Glomerular endothelial cell (primary cell): Measurements from ENCODE around the gene PACRG. TPM values are rescaled to one million over a fixed set of nuclear protein-coding genes. Genes with fewer than 3 reads are reported as not detected.
"Not testable (repeated sequence)": the region's sequence is repeated elsewhere in the genome, so short reads cannot be mapped to it uniquely, and the experiment has no call there.

Experiments
- DNase-seq: peaks from one replicate; pipeline ENCODE4 v3.0.0-alpha.2; 2011; ENCODE audit warnings: low read depth, low spot score; ENCODE audit errors: extremely low read depth
- total RNA-seq: library from RNA; depleted of rRNA; stranded (reverse); fragments of >200 nt; gene quantifications from 2 replicates; pipeline ENCODE4 v1.2.3, GENCODE V29; 2015

The PACRG gene
- total RNA-seq = 0.23 TPM in 1 of 2 replicates, not detected in the other

GRCh38 chr6:162727322-162728182 lies at the start of gene PACRG, which contains the start of gene PRKN:
TSS of gene PACRG (plus strand) at chr6:162727974.
TSS of gene PRKN (minus strand) at chr6:162727766.
- peak; percentile 68 for DNase-seq

- not testable (repeated sequence) for DNase-seq
Measured at GRCh38 chr6:162678896-162679295, 48.9 kb upstream of the PACRG start.

GRCh38 chr6:162679681-162680080 lies 48.1 kb upstream of the PACRG start:
- no peak for DNase-seq

DNA sequence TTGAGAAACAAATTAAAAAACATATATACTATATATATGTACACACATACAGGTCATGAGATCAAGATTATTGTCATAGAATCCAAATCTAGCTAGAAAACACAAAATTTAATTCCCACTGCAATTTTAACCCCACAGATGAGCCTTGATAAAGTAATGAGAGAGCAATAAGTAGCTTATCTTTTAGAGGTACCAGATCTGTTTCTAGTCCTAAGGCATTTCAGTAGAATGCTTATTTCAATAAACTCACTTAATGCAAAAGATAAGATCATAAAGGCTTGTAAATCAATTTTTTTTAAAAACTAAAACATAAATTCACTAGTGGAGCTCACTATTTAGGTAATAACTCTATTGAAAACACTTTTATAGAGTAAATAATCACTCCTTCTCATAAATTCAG lies 47.4 kb upstream of the PACRG start:
- DNase-seq = no peak

- no peak for DNase-seq
Measured at GRCh38 chr6:162680871-162681270, 46.9 kb upstream of the PACRG start.

DNA sequence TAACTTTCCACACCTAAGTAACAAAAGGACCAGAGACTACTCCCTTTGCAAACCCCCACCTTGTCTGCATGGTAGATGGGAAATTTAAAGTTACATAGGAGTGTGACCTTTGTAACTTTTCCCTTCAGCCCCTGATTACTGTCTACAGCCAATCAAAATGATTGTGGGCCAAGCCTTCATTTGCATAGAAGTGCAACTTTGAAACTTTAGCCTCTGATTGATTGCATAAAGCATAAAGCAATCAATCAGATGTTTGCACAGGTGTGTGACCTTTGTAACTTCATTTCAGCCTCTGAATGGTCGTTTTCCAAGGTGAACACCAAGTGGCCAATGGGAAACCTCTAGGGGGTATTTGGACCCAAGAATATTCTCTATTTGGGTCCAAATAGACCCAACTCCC lies 46.3 kb upstream of the PACRG start:
- no peak for DNase-seq

DNA sequence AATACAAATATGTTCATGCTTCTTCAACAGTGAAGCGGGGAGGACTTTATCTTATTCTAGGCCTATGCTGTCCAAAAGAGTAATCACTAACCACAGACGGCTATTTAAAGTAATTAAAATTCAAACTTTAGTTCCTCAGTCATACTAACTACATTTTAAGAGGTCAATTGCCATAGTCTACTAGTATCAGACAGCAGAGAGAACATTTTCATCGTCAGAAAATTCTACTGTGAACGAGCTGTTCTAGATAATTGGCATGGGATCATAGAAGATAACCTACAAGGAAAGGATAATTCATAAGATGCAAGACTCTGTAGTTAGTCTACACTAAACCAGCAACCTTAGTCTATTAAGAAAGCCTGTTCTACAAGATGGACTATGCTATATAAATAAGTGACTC lies 44.6 kb upstream of the PACRG start:
- DNase-seq = no peak

- DNase-seq = no peak
Measured at GRCh38 chr6:162684052-162684451, 43.7 kb upstream of the PACRG start.

GRCh38 chr6:162684961-162685360 lies 42.8 kb upstream of the PACRG start:
- no peak for DNase-seq

GRCh38 chr6:162685586-162685985 lies 42.2 kb upstream of the PACRG start:
- DNase-seq = no peak

GRCh38 chr6:162688751-162689345 lies 38.9 kb upstream of the PACRG start:
- DNase-seq = no peak

- DNase-seq = no peak
Measured at GRCh38 chr6:162690158-162690557, 37.6 kb upstream of the PACRG start.

DNA sequence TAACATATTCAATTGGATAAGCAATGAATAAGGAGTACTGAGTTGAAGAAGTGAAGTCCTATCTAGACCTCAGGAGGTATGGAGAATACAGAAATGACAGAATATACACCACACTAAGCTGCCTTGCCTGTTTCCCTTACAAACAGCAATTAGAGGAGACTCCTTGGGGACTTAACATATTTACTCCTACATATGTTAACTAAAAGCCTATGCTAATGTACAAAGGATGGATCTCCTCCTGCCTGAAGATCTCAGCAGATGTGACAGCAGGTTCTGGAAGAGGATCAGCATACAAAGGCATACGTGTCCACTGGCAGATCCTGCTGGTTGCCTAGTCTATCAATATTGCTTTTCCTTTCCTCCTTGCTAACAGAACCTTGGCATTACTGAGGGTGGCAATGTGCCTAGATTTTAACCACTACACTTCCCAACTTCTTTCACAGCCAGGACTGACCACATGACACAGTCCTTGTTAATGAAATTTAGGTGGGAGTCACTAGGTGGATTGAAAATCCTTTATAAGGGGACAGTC lies 29.8 kb upstream of the PACRG start:
- no peak for DNase-seq

- no peak for DNase-seq
Measured at GRCh38 chr6:162698440-162698839, 29.3 kb upstream of the PACRG start.

- no peak for DNase-seq
Measured at GRCh38 chr6:162699961-162700360, 27.8 kb upstream of the PACRG start.

DNA sequence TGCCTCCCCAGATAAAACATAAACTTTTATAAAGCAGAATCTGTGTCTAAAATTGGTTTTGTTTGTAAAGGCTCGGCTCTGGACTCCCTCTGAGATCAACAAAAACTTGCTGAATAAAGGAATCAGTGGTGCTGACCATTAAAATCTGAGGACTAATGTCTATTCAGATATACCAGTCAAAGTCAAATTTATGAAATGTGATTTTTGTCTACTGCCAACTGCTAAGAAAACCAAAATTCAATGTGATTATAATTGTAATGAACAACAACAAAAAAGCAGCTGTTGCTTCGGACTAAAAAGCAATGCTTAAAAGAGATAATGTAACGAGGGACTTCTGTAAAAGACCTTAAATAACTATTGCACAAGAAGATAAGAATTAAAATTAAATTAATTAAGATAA lies 26.8 kb upstream of the PACRG start:
- DNase-seq = no peak

DNA sequence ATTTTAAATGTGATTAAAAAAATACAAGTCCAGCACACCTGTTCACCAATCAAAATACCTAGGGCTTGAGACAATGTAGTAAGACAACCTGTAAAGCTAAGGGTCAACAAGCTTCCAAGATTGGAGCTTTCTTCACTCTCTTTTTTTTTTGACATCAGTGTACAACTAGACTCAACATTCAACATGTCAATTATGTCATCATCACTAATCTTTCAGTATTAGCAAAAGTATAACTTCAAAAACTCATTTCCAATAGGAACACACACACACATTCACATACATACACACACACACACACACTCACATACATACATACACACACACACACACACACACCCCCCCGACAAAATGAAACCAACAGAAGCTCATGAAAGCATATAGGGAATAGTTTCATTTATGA lies 26.2 kb upstream of the PACRG start:
- DNase-seq = no peak

- no peak for DNase-seq
Measured at GRCh38 chr6:162702446-162702845, 25.3 kb upstream of the PACRG start.

DNA sequence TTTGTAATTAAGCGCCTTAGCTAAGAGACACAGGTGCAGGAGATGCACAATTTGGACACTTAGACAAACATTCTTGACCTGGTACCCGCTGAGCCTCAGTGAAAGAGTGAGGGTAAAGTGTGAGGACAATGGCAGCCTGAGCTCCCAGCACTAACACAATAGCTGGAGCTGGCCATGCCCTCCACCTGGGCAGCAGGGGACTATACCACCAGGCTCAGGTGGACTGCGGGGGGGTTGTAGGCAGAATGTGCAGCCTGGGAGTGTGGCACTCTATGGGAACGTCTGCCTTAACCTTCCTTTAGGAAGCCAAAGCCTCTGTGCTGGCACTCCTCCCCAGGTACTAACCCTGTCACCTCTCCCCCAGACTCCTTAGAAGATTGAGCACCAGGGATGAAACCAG lies 23.8 kb upstream of the PACRG start:
- no peak for DNase-seq

- DNase-seq = no peak
Measured at GRCh38 chr6:162705736-162706135, 22.0 kb upstream of the PACRG start.

GRCh38 chr6:162706232-162706631 lies 21.5 kb upstream of the PACRG start:
- DNase-seq = no peak

GRCh38 chr6:162708971-162709370 lies 18.8 kb upstream of the PACRG start:
- DNase-seq = no peak
